WI38 (cell line): Measurements from ENCODE around the gene NTMT2.
"Not testable (repeated sequence)": the region's sequence is repeated elsewhere in the genome, so short reads cannot be mapped to it uniquely, and the experiment has no call there.

Experiments
- H3K4me3 ChIP-seq: 2 replicates; pipeline ENCODE4 v1.5.1; 2011; ENCODE audit warnings: low read depth, mild to moderate bottlenecking, control low read depth, low read length
- CTCF ChIP-seq: IDR thresholded peaks from 2 replicates; pipeline ENCODE4 v1.5.1; 2012; ENCODE audit warnings: low read depth, mild to moderate bottlenecking, control low read depth, low read length

The NTMT2 gene

GRCh38 chr1:170145770-170146676 lies at the start of gene NTMT2:
Gene NTMT2 (plus strand): TSS chr1:170145959. CDS start chr1:170146108, 149 bp downstream.
- TF ChIP-seq CTCF: no peak
- no peak within 1 kb of the TSS for H3K4me3 ChIP-seq

- no peak for TF ChIP-seq CTCF
- no peak overlapping the region for H3K4me3 ChIP-seq
These were observed 49.6 kb upstream of the NTMT2 start for GRCh38 chr1:170095976-170096748.

- no peak for TF ChIP-seq CTCF
- no peak overlapping the region for H3K4me3 ChIP-seq
These were observed 48.9 kb upstream of the NTMT2 start for GRCh38 chr1:170096806-170097340.

GRCh38 chr1:170097449-170097948 lies 48.3 kb upstream of the NTMT2 start:
- H3K4me3 ChIP-seq: no peak overlapping the region
- no peak for TF ChIP-seq CTCF

GRCh38 chr1:170113140-170113539 lies 32.6 kb upstream of the NTMT2 start:
- H3K4me3 ChIP-seq: not testable (repeated sequence)

- TF ChIP-seq CTCF: no peak
- no peak overlapping the region for H3K4me3 ChIP-seq
These were observed 30.9 kb upstream of the NTMT2 start for GRCh38 chr1:170114906-170115305.

GRCh38 chr1:170122366-170122765 lies 23.4 kb upstream of the NTMT2 start:
- H3K4me3 ChIP-seq: no peak overlapping the region
- no peak for TF ChIP-seq CTCF
